Measurements from ENCODE around the gene TTC39C.

DNA sequence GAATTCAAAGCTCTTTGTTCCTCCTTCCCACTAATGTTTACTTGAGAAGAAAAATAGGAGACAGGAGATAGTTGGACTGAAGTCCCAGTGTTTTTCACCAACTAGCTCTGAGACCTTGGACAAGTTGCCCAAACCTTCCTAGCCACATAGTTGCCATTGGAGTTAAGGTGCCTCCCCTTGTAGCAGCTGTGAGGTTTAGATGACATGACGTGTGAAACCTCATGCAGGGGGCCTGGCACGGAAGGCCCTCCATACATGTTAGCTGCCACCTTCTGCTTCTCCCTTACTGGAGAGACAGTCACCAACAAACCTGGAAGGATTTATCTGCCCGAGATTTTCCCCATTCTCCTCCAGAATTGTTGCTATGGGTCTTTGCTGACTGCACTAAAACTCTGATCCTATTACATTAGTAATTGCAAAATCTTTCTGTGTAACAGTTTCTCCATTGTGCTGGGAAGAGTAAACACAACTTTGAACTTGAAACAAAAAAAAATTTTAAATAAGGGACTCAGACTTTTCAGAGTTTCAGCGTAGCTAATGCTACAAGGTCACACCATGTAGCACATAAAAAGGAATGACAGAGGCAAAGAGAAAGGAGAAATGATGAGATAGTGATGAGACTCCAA, 100.5 kb downstream of the TTC39C start:
- TF ChIP-seq, protein P1, sequence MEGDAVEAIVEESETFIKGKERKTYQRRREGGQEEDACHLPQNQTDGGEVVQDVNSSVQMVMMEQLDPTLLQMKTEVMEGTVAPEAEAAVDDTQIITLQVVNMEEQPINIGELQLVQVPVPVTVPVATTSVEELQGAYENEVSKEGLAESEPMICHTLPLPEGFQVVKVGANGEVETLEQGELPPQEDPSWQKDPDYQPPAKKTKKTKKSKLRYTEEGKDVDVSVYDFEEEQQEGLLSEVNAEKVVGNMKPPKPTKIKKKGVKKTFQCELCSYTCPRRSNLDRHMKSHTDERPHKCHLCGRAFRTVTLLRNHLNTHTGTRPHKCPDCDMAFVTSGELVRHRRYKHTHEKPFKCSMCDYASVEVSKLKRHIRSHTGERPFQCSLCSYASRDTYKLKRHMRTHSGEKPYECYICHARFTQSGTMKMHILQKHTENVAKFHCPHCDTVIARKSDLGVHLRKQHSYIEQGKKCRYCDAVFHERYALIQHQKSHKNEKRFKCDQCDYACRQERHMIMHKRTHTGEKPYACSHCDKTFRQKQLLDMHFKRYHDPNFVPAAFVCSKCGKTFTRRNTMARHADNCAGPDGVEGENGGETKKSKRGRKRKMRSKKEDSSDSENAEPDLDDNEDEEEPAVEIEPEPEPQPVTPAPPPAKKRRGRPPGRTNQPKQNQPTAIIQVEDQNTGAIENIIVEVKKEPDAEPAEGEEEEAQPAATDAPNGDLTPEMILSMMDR (conservative IDR thresholded peaks at IDR 0.05; ENCODE audit: low read depth, low read length) = no peak
- no peak for TF ChIP-seq EZH2 (IDR thresholded peaks at IDR 0.05; ENCODE audit: borderline replicate concordance, low read depth, low read length, poor library complexity, severe bottlenecking)
